SK-N-SH (cell line): Measurements from ENCODE around the gene NRTN. TPM values are rescaled to one million over a fixed set of nuclear protein-coding genes. Genes with fewer than 3 reads are reported as not detected.

ENCODE experiments used
- CTCF ChIA-PET: fragments of 300-600, 350-600 bp; formaldehyde crosslinking; extraction: SDS; loops from one replicate; lab custom pipeline; 2021; lab: Yijun Ruan, JAX
- POLR2A ChIA-PET: fragments of 350-600 bp; sonication (Branson Sonifier 250); formaldehyde crosslinking; extraction: SDS; loops from one replicate; lab custom pipeline; 2020; ENCODE audit warnings: antibody characterized with exemption, inconsistent platforms; lab: Yijun Ruan, JAX
- DNase-seq: peaks from one replicate; pipeline ENCODE4 v3.0.0; 2012
- H2AFZ ChIP-seq: fragments of 200-600 bp; sonication (generic); 2 replicates; pipeline ENCODE4 v1.8.1; 2016; ENCODE audit warnings: antibody characterized with exemption, mild to moderate bottlenecking, low read depth
- H3F3A ChIP-seq: fragments of 200-600 bp; sonication (generic); replicated peaks from 2 replicates; pipeline ENCODE3; 2016; ENCODE audit warnings: antibody characterized with exemption, mild to moderate bottlenecking; ENCODE audit not compliant: insufficient read depth
- H3K27ac ChIP-seq, 2 experiments: fragments of 200-500 bp in 1 of 2; fragments of 200-600 bp in 1 of 2; sonication (Bioruptor generic) in 1 of 2; sonication (generic), shearing (Covaris generic) in 1 of 2; 2 replicates each; pipeline versions ENCODE4 v1.5.1 to v1.6.1; 2014 to 2016; ENCODE audit warnings: low read depth in 2 of 2, inconsistent platforms in 1 of 2, low read length in 1 of 2, mild to moderate bottlenecking in 1 of 2, mixed read lengths in 1 of 2
- H3K27me3 ChIP-seq: fragments of 200-600 bp; sonication (generic), shearing (Covaris generic); 2 replicates; pipeline ENCODE4 v1.6.1; 2016; ENCODE audit warnings: mixed run types; ENCODE audit not compliant: insufficient read depth
- H3K36me3 ChIP-seq, 2 experiments: fragments of 200-500 bp in 1 of 2; fragments of 200-600 bp in 1 of 2; sonication (Bioruptor generic) in 1 of 2; sonication (generic) in 1 of 2; replicated peaks in 1 of 2; 2 replicates each; pipeline versions ENCODE3 to v1.5.1; 2014 to 2016; ENCODE audit warnings: low read length in 1 of 2, mild to moderate bottlenecking in 1 of 2; ENCODE audit not compliant: insufficient read depth in 2 of 2, control insufficient read depth in 1 of 2
- H3K4me1 ChIP-seq, 2 experiments: fragments of 200-500 bp in 1 of 2; fragments of 200-600 bp in 1 of 2; sonication (Bioruptor generic) in 1 of 2; sonication (generic), shearing (Covaris generic) in 1 of 2; 2 replicates each; pipeline versions ENCODE4 v1.5.1 to v1.6.1; 2014 to 2016; ENCODE audit warnings: low read depth in 1 of 2, low read length in 1 of 2, mixed run types in 1 of 2; ENCODE audit not compliant: insufficient read depth in 2 of 2, control insufficient read depth in 1 of 2
- H3K4me2 ChIP-seq: fragments of 200-600 bp; sonication (generic), shearing (Covaris generic); 2 replicates; pipeline ENCODE4 v1.6.1; 2017; ENCODE audit warnings: mixed run types
- H3K4me3 ChIP-seq, 2 experiments: fragments of 200-500 bp in 1 of 2; fragments of 200-600 bp in 1 of 2; sonication (Bioruptor generic) in 1 of 2; sonication (generic), shearing (Covaris generic) in 1 of 2; 2 replicates each; pipeline versions ENCODE4 v1.5.1 to v1.8.1; 2014 to 2016; ENCODE audit warnings: low read depth in 2 of 2, inconsistent platforms in 1 of 2, low read length in 1 of 2, mild to moderate bottlenecking in 1 of 2, mixed read lengths in 1 of 2, moderate library complexity in 1 of 2
- H3K79me2 ChIP-seq: fragments of 200-600 bp; sonication (generic); 2 replicates; pipeline ENCODE4 v1.8.1; 2017; ENCODE audit warnings: mild to moderate bottlenecking; ENCODE audit not compliant: insufficient read depth
- H3K9ac ChIP-seq: fragments of 200-600 bp; sonication (generic); 2 replicates; pipeline ENCODE4 v1.6.1; 2017; ENCODE audit warnings: mixed run types
- H3K9me2 ChIP-seq: fragments of 200-600 bp; sonication (generic); 2 replicates; pipeline ENCODE4 v1.6.1; 2017; ENCODE audit warnings: mixed run types
- H3K9me3 ChIP-seq: fragments of 200-600 bp; sonication (generic); 2 replicates; pipeline ENCODE4 v1.6.1; 2017; ENCODE audit warnings: mixed run types, mild to moderate bottlenecking, moderate library complexity
- H4K20me1 ChIP-seq: fragments of 200-600 bp; sonication (generic); 2 replicates; pipeline ENCODE4 v1.6.1; 2017; ENCODE audit warnings: mild to moderate bottlenecking, mixed run types; ENCODE audit not compliant: insufficient read depth
- FOSL2 ChIP-seq: IDR thresholded peaks from 2 replicates; pipeline ENCODE4 v1.4.0; 2012; ENCODE audit warnings: low read depth, mild to moderate bottlenecking, moderate library complexity, borderline replicate concordance
- FOXM1 ChIP-seq: IDR thresholded peaks from 2 replicates; pipeline ENCODE4 v1.4.0; 2012; ENCODE audit warnings: low read depth, mild to moderate bottlenecking
- JUND ChIP-seq: IDR thresholded peaks from 2 replicates; pipeline ENCODE4 v1.4.0; 2012
- MEF2A ChIP-seq: IDR thresholded peaks from 2 replicates; pipeline ENCODE4 v1.4.0; 2012; ENCODE audit warnings: low read depth, borderline replicate concordance
- MXI1 ChIP-seq: IDR thresholded peaks from 2 replicates; pipeline ENCODE4 v1.6.1; 2012; ENCODE audit warnings: mild to moderate bottlenecking, low read depth, low read length, improper control_type of control experiment
- NFIC ChIP-seq: IDR thresholded peaks from 2 replicates; pipeline ENCODE4 v1.4.0; 2012; ENCODE audit warnings: borderline replicate concordance
- NRF1 ChIP-seq: IDR thresholded peaks from 2 replicates; pipeline ENCODE4 v1.6.1; 2012; ENCODE audit warnings: low read depth, mild to moderate bottlenecking, low read length
- PBX3 ChIP-seq: IDR thresholded peaks from 2 replicates; pipeline ENCODE4; 2012
- POLR2AphosphoS5 ChIP-seq: IDR thresholded peaks from 2 replicates; pipeline ENCODE4 v1.6.1; 2012; ENCODE audit warnings: low read depth, low read length
- RCOR1 ChIP-seq: fragments of 150-350 bp; IDR thresholded peaks from 2 replicates; pipeline ENCODE4 v1.6.1; 2017; ENCODE audit warnings: antibody characterized with exemption, low read length
- RFX5 ChIP-seq: IDR thresholded peaks from 2 replicates; pipeline ENCODE4 v1.6.1; 2012; ENCODE audit warnings: mild to moderate bottlenecking, improper control_type of control experiment, low read length
- SMC3 ChIP-seq: IDR thresholded peaks from 2 replicates; pipeline ENCODE4 v1.6.1; 2012; ENCODE audit warnings: low read depth, low read length, improper control_type of control experiment
- TAF1 ChIP-seq: IDR thresholded peaks from 2 replicates; pipeline ENCODE4 v1.6.1; 2012; ENCODE audit warnings: low read depth, mild to moderate bottlenecking, low read length, moderate library complexity, borderline replicate concordance
- TCF12 ChIP-seq: IDR thresholded peaks from 2 replicates; pipeline ENCODE4 v1.4.0; 2012
- TEAD4 ChIP-seq: IDR thresholded peaks from 2 replicates; pipeline ENCODE4 v1.4.0; 2012; ENCODE audit warnings: mild to moderate bottlenecking, borderline replicate concordance; ENCODE audit not compliant: insufficient read depth
- WGBS: methylation state at CpG from one replicate; pipeline ENCODE4 v1.1.6; 2017; ENCODE audit warnings: low lambda C conversion rate; 5-methylcytosine and 5-hydroxymethylcytosine counted together
- polyA plus RNA-seq, 3 experiments: library from polyadenylated mRNA; depleted of rRNA; stranded (reverse); fragments of >200 nt; gene quantifications; 2 replicates each; pipeline ENCODE4 v1.2.3, GENCODE V29; 2012
- TF ChIP-seq, protein P1 (sequence below): fragments of 150-350 bp; IDR thresholded peaks from 2 replicates; pipeline ENCODE4 v1.6.1; 2016; ENCODE audit warnings: mild to moderate bottlenecking, low read depth, low read length
- TF ChIP-seq, protein P2 (sequence below): fragments of 150-350 bp; IDR thresholded peaks from 2 replicates; pipeline ENCODE4 v1.6.1; 2017; ENCODE audit warnings: antibody characterized with exemption, low read length, low read depth, borderline replicate concordance
- TF ChIP-seq, protein P3 (sequence below): fragments of 200-600 bp; sonication (generic); IDR thresholded peaks from 2 replicates; pipeline ENCODE4 v1.6.1; 2017; ENCODE audit warnings: antibody characterized with exemption, mild to moderate bottlenecking, moderate library complexity

The NRTN gene
- polyA plus RNA-seq, 1 of the 3 experiments (the other 2 are of a cell fraction), result 0.99 TPM

DNA sequence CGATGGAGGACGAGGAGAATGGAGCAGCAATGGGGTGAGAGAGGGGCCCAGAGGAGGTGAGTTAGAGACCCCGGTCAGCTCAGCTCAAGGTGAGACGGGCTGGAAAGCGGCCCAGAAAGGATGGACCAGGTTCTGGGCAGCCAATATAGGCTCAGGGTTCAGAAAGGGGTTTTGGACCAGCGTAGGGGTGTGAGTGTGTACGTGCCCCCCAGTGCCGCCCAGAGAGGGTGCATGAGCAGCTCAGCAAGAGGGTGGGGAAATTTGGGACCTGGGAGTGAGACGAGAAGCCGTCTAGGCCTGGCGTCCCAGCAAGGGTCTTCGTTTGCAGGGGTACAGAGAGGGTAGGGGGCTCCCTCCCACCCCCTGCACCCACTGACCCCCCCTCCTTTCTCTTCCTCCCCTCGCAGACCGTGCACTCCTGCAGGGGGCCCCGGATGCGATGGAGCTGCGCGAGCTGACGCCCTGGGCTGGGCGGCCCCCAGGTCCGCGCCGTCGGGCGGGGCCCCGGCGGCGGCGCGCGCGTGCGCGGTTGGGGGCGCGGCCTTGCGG, 22.5 kb downstream of the NRTN start:
- H3K9me2 ChIP-seq, result no peaks in the 10 kb centered on the region
- TF ChIP-seq SMC3, result no peak
- H3K27ac ChIP-seq, result peak overlapping the region in 1 of 2 experiments; percentile 96; a peak in 2 of 4 replicates
- no peaks in the 10 kb centered on the region for H3K79me2 ChIP-seq
- peak overlapping the region; percentile 38 to 67; a peak in 3 of 4 replicates for H3K4me3 ChIP-seq
- peak overlapping the region; percentile 43; the same call in 1 of the 2 replicates for H3K9ac ChIP-seq
- H3K36me3 ChIP-seq, result no peaks in the 10 kb centered on the region
- no peaks in the 10 kb centered on the region for H3K9me3 ChIP-seq
- POLR2A ChIA-PET, result interaction anchor here (0.8 to 2.8 kb wide), 17 partner anchors 13 to 911 kb away, joined by 3 to 15 read pairs (median 4); partner anchors contain the start of genes GPR108, NDUFA11 and NRTN
- peak overlapping the region; percentile 81; the same call in 1 of the 2 replicates for H2AFZ ChIP-seq
- peaks cover 0 to 28% of the 10 kb centered on the region in 2 experiments; a peak in 1 of 4 replicates for H3K4me1 ChIP-seq
- H4K20me1 ChIP-seq, result no peaks in the 10 kb centered on the region
- no peaks in the 10 kb centered on the region for H3K27me3 ChIP-seq
- H3K4me2 ChIP-seq, result peak overlapping the region; percentile 54
- CTCF ChIA-PET, result interaction anchor here (0.6 to 3.6 kb wide), 9 partner anchors 12 to 195 kb away, joined by 3 to 31 read pairs (median 8); partner anchors contain the start of genes FUT6 and NRTN
- DNase-seq, result no peak
- no peaks in the 10 kb centered on the region for H3F3A ChIP-seq
- WGBS, result 36% methylated on average over 10 of the region's 37 CpGs

GRCh38 chr19:5827891-5828660, 23.2 kb downstream of the NRTN start:
- ChIA-PET POLR2A (interaction anchor here (0.7 to 2.8 kb wide), 24 partner anchors 13 to 910 kb away, joined by 3 to 15 read pairs (median 4); partner anchors contain the start of genes GPR108, NDUFA11, NRTN and RANBP3), CTCF (interaction anchor here (0.7 to 3.6 kb wide), 13 partner anchors 12 to 195 kb away, joined by 3 to 31 read pairs (median 6); partner anchors contain the start of genes FUT6, NDUFA11 and NRTN)
- Histone ChIP-seq H3K27ac (peak overlapping the region; percentile 64 to 96), H4K20me1 (no peaks in the 10 kb centered on the region), H3K4me1 (peaks cover 0 to 28% of the 10 kb centered on the region in 2 experiments; a peak in 1 of 4 replicates), H3F3A (no peaks in the 10 kb centered on the region), H3K9me2 (no peaks in the 10 kb centered on the region), H3K27me3 (no peaks in the 10 kb centered on the region), H3K9ac (peak overlapping the region; percentile 70), H3K36me3 (no peaks in the 10 kb centered on the region), H3K79me2 (no peaks in the 10 kb centered on the region), H3K4me2 (peak overlapping the region; percentile 94), H3K9me3 (no peaks in the 10 kb centered on the region), H3K4me3 (peak overlapping the region; percentile 63 to 67), H2AFZ (peak overlapping the region; percentile 85)
- 2% methylated on average over 41 of the region's 91 CpGs for WGBS
- peak; percentile 100 for DNase-seq
- TF ChIP-seq JUND, result no peak; the same call in 1 of the 2 replicates
- TF ChIP-seq, protein P1, sequence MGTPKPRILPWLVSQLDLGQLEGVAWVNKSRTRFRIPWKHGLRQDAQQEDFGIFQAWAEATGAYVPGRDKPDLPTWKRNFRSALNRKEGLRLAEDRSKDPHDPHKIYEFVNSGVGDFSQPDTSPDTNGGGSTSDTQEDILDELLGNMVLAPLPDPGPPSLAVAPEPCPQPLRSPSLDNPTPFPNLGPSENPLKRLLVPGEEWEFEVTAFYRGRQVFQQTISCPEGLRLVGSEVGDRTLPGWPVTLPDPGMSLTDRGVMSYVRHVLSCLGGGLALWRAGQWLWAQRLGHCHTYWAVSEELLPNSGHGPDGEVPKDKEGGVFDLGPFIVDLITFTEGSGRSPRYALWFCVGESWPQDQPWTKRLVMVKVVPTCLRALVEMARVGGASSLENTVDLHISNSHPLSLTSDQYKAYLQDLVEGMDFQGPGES, result no peak
- TF ChIP-seq NFIC, result no peak
- TF ChIP-seq RFX5, result no peak
- peak; percentile 98 for TF ChIP-seq POLR2AphosphoS5
- TF ChIP-seq MEF2A, result no peak
- peak; percentile 73 for TF ChIP-seq NRF1
- TF ChIP-seq, protein P2, sequence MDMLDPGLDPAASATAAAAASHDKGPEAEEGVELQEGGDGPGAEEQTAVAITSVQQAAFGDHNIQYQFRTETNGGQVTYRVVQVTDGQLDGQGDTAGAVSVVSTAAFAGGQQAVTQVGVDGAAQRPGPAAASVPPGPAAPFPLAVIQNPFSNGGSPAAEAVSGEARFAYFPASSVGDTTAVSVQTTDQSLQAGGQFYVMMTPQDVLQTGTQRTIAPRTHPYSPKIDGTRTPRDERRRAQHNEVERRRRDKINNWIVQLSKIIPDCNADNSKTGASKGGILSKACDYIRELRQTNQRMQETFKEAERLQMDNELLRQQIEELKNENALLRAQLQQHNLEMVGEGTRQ, result no peak
- no peak for TF ChIP-seq TEAD4
- no peak for TF ChIP-seq RCOR1
- TF ChIP-seq TAF1, result peak; percentile 73
- 0 out of 2 replicates have a peak, but pooled peaks have one; percentile 8 for TF ChIP-seq MXI1
- TF ChIP-seq TCF12, result no peak
- TF ChIP-seq PBX3, result no peak
- no peak for TF ChIP-seq SMC3
- no peak for TF ChIP-seq FOXM1
- TF ChIP-seq, protein P3, sequence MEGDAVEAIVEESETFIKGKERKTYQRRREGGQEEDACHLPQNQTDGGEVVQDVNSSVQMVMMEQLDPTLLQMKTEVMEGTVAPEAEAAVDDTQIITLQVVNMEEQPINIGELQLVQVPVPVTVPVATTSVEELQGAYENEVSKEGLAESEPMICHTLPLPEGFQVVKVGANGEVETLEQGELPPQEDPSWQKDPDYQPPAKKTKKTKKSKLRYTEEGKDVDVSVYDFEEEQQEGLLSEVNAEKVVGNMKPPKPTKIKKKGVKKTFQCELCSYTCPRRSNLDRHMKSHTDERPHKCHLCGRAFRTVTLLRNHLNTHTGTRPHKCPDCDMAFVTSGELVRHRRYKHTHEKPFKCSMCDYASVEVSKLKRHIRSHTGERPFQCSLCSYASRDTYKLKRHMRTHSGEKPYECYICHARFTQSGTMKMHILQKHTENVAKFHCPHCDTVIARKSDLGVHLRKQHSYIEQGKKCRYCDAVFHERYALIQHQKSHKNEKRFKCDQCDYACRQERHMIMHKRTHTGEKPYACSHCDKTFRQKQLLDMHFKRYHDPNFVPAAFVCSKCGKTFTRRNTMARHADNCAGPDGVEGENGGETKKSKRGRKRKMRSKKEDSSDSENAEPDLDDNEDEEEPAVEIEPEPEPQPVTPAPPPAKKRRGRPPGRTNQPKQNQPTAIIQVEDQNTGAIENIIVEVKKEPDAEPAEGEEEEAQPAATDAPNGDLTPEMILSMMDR, result no peak
- TF ChIP-seq FOSL2, result peak; percentile 86; the same call in 1 of the 2 replicates
